Measurements from ENCODE around the gene ATG5.
"Not testable (repeated sequence)": the region's sequence is repeated elsewhere in the genome, so short reads cannot be mapped to it uniquely, and the experiment has no call there.

Gene ATG5

GRCh38 chr6:106154326-106154725, 171.2 kb downstream of the ATG5 start:
- DNase-seq (ENCODE audit: low read depth), result no peak

GRCh38 chr6:106152952-106153351, 172.6 kb downstream of the ATG5 start:
- no peak for DNase-seq (ENCODE audit: low read depth)

- not testable (repeated sequence) for DNase-seq (ENCODE audit: low read depth)
Measured at GRCh38 chr6:106152476-106152875, 173.1 kb downstream of the ATG5 start.

GRCh38 chr6:106149472-106150069, 176.0 kb downstream of the ATG5 start:
- DNase-seq (ENCODE audit: low read depth), result no peak

- DNase-seq (ENCODE audit: low read depth), result no peak
Measured at GRCh38 chr6:106147476-106147875, 178.1 kb downstream of the ATG5 start.

GRCh38 chr6:106146852-106147351, 178.7 kb downstream of the ATG5 start:
- no peak for DNase-seq (ENCODE audit: low read depth)

GRCh38 chr6:106145741-106146227, 179.8 kb downstream of the ATG5 start:
- no peak for DNase-seq (ENCODE audit: low read depth)

- no peak for DNase-seq (ENCODE audit: low read depth)
Measured at GRCh38 chr6:106145144-106145543, 180.4 kb downstream of the ATG5 start.

- DNase-seq (ENCODE audit: low read depth), result no peak
Measured at GRCh38 chr6:106143665-106144064, 181.9 kb downstream of the ATG5 start.

- no peak for DNase-seq (ENCODE audit: low read depth)
Measured at GRCh38 chr6:106142876-106143431, 182.6 kb downstream of the ATG5 start.

- DNase-seq (ENCODE audit: low read depth), result no peak
Measured at GRCh38 chr6:106141441-106142237, 183.9 kb downstream of the ATG5 start.

GRCh38 chr6:106138151-106138550, 187.4 kb downstream of the ATG5 start:
- no peak for DNase-seq (ENCODE audit: low read depth)

GRCh38 chr6:106136845-106137244, 188.7 kb downstream of the ATG5 start:
- no peak for DNase-seq (ENCODE audit: low read depth)

- DNase-seq (ENCODE audit: low read depth), result no peak
Measured at GRCh38 chr6:106135911-106136571, 189.5 kb downstream of the ATG5 start.

- DNase-seq (ENCODE audit: low read depth), result no peak
Measured at GRCh38 chr6:106134906-106135634, 190.5 kb downstream of the ATG5 start.

Data from stimulated activated CD8-positive, alpha-beta memory T cell treated with anti-CD3 and anti-CD28 coated beads, Interleukin-12 subunit alpha, Interleukin-12 subunit beta, amount 100 ng/mL, for 1 hour (primary cell).